Measurements from ENCODE around the gene DYNLT1. TPM values are rescaled to one million over a fixed set of nuclear protein-coding genes. Genes with fewer than 3 reads are reported as not detected.
A peak's percentile ranks its signal among the peaks of the same experiment; 100 is the strongest.

Gene DYNLT1
- total RNA-seq (100 to 1,000 TPM in 1 of 5 donors, 10 to 100 TPM in 4; 50.8 to 128 (median 59.5) TPM), total RNA-seq (23.9 to 89.7 (median 48.0) reads per million in 29 experiments)
- total RNA-seq (2013), result 47.9 TPM

GRCh38 chr6:158644231-158645063 is at the start of gene DYNLT1:
TSS of gene DYNLT1 (minus strand) at chr6:158644743. CDS start at chr6:158644708, 35 bp downstream.
- H3K4me1 Mint-ChIP-seq, result peaks cover 61 to 74% (median 67%) of the 10 kb centered on the region in 3 donors
- ATAC-seq (replicated peaks in 1 of 4), result peak; percentile 76 to 89 (median 85)
- WGBS (ENCODE audit: insufficient coverage), result under 1% methylated on average over 72 of the region's 81 CpGs
- H3K36me3 Mint-ChIP-seq, result peaks cover 14% of the 10 kb centered on the region
- peak within 1 kb of the TSS; percentile 96 to 97 for H3K27ac Mint-ChIP-seq
- Histone ChIP-seq H3K27me3 (replicated peaks in 1 of 2; ENCODE audit: control insufficient read depth in 2 of 2, extremely low read depth in 1 of 2, insufficient read depth in 2 of 2, low read length in 1 of 2) (no peaks in the 10 kb centered on the region), H3K4me1 (ENCODE audit: control insufficient read depth in 1 of 2, extremely low read depth in 1 of 2, insufficient read depth in 2 of 2, low read length in 2 of 2) (peaks cover 16 to 53% of the 10 kb centered on the region in 2 experiments), H3K27ac (ENCODE audit: low read length) (peak within 1 kb of the TSS; percentile 88), H3K36me3 (ENCODE audit: control insufficient read depth in 2 of 2, extremely low read depth in 1 of 2, insufficient read depth in 1 of 2, low read length in 1 of 2) (peaks cover 3 to 15% of the 10 kb centered on the region in 2 donors), H3K4me3 (ENCODE audit: control insufficient read depth in 1 of 2, extremely low read depth in 1 of 2, low read length in 1 of 2) (peak within 1 kb of the TSS; percentile 81 to 87), H3K9me3 (no peaks in the 10 kb centered on the region)
- POLR2A ChIA-PET, result interaction anchor here (0.5 to 4.2 kb wide), 18 partner anchors 9 to 407 kb away, joined by 3 to 47 read pairs (median 4); no protein-coding TSS in a partner anchor
- no peaks in the 10 kb centered on the region for H3K27me3 Mint-ChIP-seq
- H3K9me3 Mint-ChIP-seq, result no peaks in the 10 kb centered on the region
- peak; percentile 64 to 92 (median 80) for DNase-seq
- H3K4me3 Mint-ChIP-seq, result peak within 1 kb of the TSS; percentile 91 to 99 (median 95)
- CTCF ChIA-PET, result interaction anchor here (0.6 to 2.4 kb wide), 6 partner anchors 9 to 615 kb away, joined by 4 to 13 read pairs (median 6); no protein-coding TSS in a partner anchor

GRCh38 chr6:158688860-158689259 is 44.3 kb upstream of the DYNLT1 start:
- H3K27me3 ChIP-seq (replicated peaks in 1 of 2; ENCODE audit: control insufficient read depth in 2 of 2, extremely low read depth in 1 of 2, insufficient read depth in 2 of 2, low read length in 1 of 2), result no peaks in the 10 kb centered on the region
- H3K4me1 ChIP-seq (ENCODE audit: control insufficient read depth in 1 of 2, extremely low read depth in 1 of 2, insufficient read depth in 2 of 2, low read length in 2 of 2), result peaks cover 38 to 53% of the 10 kb centered on the region in 2 experiments
- Mint-ChIP-seq H3K4me3 (no peak overlapping the region), H3K36me3 (peaks cover 9% of the 10 kb centered on the region), H3K27me3 (no peaks in the 10 kb centered on the region), H3K4me1 (peaks cover 60 to 68% (median 65%) of the 10 kb centered on the region in 3 donors), H3K27ac (peak overlapping the region; percentile 69 to 87), H3K9me3 (no peaks in the 10 kb centered on the region)
- no peak overlapping the region for H3K4me3 ChIP-seq (ENCODE audit: control insufficient read depth in 1 of 2, extremely low read depth in 1 of 2, low read length in 1 of 2)
- DNase-seq (peak in 1 of 35 experiments; percentile 43), ATAC-seq (replicated peaks in 1 of 4) (no peak)
- H3K9me3 ChIP-seq, result no peaks in the 10 kb centered on the region
- ChIA-PET POLR2A (interaction anchor here (0.5 to 3.3 kb wide), 3 partner anchors 27 to 182 kb away, joined by 3 to 28 read pairs (median 5); partner anchors contain the start of gene SYTL3 (in 1 of the 2)), CTCF (no interaction called here)
- peaks cover 0 to 9% of the 10 kb centered on the region in 2 donors for H3K36me3 ChIP-seq (ENCODE audit: control insufficient read depth in 2 of 2, extremely low read depth in 1 of 2, insufficient read depth in 1 of 2, low read length in 1 of 2)
- WGBS (ENCODE audit: insufficient coverage), result no CpG with 5 or more reads among the region's 1 CpG
- peak overlapping the region; percentile 94 for H3K27ac ChIP-seq (ENCODE audit: low read length)

DNA sequence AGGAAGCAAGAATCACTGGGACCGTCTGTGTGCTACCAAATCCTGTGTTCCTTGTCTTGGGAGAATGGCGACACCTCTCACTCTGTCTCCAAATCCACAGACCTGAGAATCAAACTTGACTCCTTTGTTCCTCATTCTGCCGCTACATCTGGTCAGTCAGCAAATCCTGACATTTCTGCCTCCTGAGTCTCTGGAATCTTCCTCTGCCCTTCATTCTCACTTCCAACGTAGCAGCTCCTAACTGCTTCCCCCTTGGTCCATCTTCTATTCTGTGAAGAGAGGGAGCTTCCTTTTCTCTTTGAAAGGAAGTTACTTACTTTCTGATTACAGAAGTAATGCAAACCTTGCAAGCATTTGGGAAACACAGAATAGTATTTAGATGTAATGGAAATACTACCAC is 43.0 kb upstream of the DYNLT1 start:
- CTCF ChIA-PET, result interaction anchor here in 1 of 2 donors (0.7 to 1.7 kb wide), 7 partner anchors 9 to 473 kb away, joined by 3 to 9 read pairs (median 4); partner anchors contain the start of gene SYTL3
- H3K27ac Mint-ChIP-seq, result peak overlapping the region; percentile 87 to 93

DNA sequence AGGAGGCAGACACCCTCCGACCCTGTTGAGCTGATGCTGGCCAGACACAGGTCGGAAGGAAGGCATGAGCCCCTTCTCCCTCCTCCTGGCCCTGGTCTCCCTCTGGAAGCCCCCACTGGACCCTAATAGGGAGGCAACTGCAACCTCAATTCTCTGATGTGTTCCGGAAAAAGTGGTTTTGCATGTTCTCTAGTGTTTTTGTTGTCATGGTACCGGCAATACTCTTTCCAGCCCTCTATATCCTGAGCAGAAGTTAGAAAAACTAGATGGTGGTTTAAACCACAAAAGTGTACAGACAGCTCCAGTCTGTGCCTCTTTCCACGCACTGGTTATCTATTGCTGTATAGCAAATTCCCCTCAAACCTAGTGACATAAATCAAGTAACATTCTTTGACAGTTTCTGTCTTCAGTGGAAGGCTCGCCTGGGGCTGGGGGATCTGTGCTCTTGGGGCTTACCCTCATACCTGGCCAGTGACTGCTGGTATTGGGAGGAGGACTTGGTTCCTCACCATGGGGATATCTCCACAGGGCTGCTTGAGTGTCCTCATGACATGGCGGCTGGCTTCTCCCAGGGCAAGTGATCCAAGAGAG is 42.3 kb upstream of the DYNLT1 start:
- H3K36me3 ChIP-seq (ENCODE audit: control insufficient read depth in 2 of 2, extremely low read depth in 1 of 2, insufficient read depth in 1 of 2, low read length in 1 of 2), result peaks cover 0 to 13% of the 10 kb centered on the region in 2 donors
- peak overlapping the region; percentile 87 to 93 for H3K27ac Mint-ChIP-seq
- H3K27me3 Mint-ChIP-seq, result no peaks in the 10 kb centered on the region
- no peaks in the 10 kb centered on the region for H3K9me3 ChIP-seq
- 20% methylated on average over 1 of the region's 7 CpGs for WGBS (ENCODE audit: insufficient coverage)
- H3K9me3 Mint-ChIP-seq, result no peaks in the 10 kb centered on the region
- peak overlapping the region; percentile 94 for H3K27ac ChIP-seq (ENCODE audit: low read length)
- ATAC-seq (replicated peaks in 1 of 4), result peak; percentile 82 to 94 (median 93)
- peak in 33 of 35 experiments; percentile 21 to 89 (median 61) for DNase-seq
- peaks cover 23% of the 10 kb centered on the region for H3K36me3 Mint-ChIP-seq
- H3K27me3 ChIP-seq (replicated peaks in 1 of 2; ENCODE audit: control insufficient read depth in 2 of 2, extremely low read depth in 1 of 2, insufficient read depth in 2 of 2, low read length in 1 of 2), result no peaks in the 10 kb centered on the region
- H3K4me1 Mint-ChIP-seq, result peaks cover 67 to 72% (median 70%) of the 10 kb centered on the region in 3 donors
- H3K4me3 Mint-ChIP-seq, result peak overlapping the region; percentile 26 to 73 (median 28)
- peak overlapping the region; percentile 14 to 29 for H3K4me3 ChIP-seq (ENCODE audit: control insufficient read depth in 1 of 2, extremely low read depth in 1 of 2, low read length in 1 of 2)
- CTCF ChIA-PET, result interaction anchor here in 1 of 2 donors (0.5 to 1.7 kb wide), 10 partner anchors 10 to 473 kb away, joined by 3 to 9 read pairs (median 4); partner anchors contain the start of gene SYTL3
- H3K4me1 ChIP-seq (ENCODE audit: control insufficient read depth in 1 of 2, extremely low read depth in 1 of 2, insufficient read depth in 2 of 2, low read length in 2 of 2), result peaks cover 39 to 53% of the 10 kb centered on the region in 2 experiments
- POLR2A ChIA-PET, result interaction anchor here (0.6 to 3.3 kb wide), 8 partner anchors 21 to 42 kb away, joined by 3 to 28 read pairs (median 4); partner anchors contain the start of genes DYNLT1 (in 2 of the 2) and SYTL3 (in 1 of the 2)

More for the DNA sequence above, 43.0 kb upstream of the DYNLT1 start:
- POLR2A ChIA-PET, result interaction anchor here (0.9 to 3.3 kb wide), 5 partner anchors 21 to 43 kb away, joined by 3 to 28 read pairs (median 13); partner anchors contain the start of genes DYNLT1 (in 2 of the 2) and SYTL3 (in 1 of the 2)
- no peaks in the 10 kb centered on the region for H3K9me3 Mint-ChIP-seq
- no peaks in the 10 kb centered on the region for H3K9me3 ChIP-seq
- ATAC-seq (replicated peaks in 1 of 4) (no peak), DNase-seq (no peak)
- peak overlapping the region; percentile 94 for H3K27ac ChIP-seq (ENCODE audit: low read length)
- H3K4me1 Mint-ChIP-seq, result peaks cover 67 to 72% (median 70%) of the 10 kb centered on the region in 3 donors
- 88% methylated on average over 2 of the region's 4 CpGs for WGBS (ENCODE audit: insufficient coverage)
- peak overlapping the region in 1 of 3 donors; percentile 73 for H3K4me3 Mint-ChIP-seq
- no peaks in the 10 kb centered on the region for H3K27me3 Mint-ChIP-seq
- peaks cover 0 to 13% of the 10 kb centered on the region in 2 donors for H3K36me3 ChIP-seq (ENCODE audit: control insufficient read depth in 2 of 2, extremely low read depth in 1 of 2, insufficient read depth in 1 of 2, low read length in 1 of 2)
- peaks cover 39 to 53% of the 10 kb centered on the region in 2 experiments for H3K4me1 ChIP-seq (ENCODE audit: control insufficient read depth in 1 of 2, extremely low read depth in 1 of 2, insufficient read depth in 2 of 2, low read length in 2 of 2)
- no peak overlapping the region for H3K4me3 ChIP-seq (ENCODE audit: control insufficient read depth in 1 of 2, extremely low read depth in 1 of 2, low read length in 1 of 2)
- H3K27me3 ChIP-seq (replicated peaks in 1 of 2; ENCODE audit: control insufficient read depth in 2 of 2, extremely low read depth in 1 of 2, insufficient read depth in 2 of 2, low read length in 1 of 2), result no peaks in the 10 kb centered on the region
- H3K36me3 Mint-ChIP-seq, result peaks cover 21% of the 10 kb centered on the region

DNA sequence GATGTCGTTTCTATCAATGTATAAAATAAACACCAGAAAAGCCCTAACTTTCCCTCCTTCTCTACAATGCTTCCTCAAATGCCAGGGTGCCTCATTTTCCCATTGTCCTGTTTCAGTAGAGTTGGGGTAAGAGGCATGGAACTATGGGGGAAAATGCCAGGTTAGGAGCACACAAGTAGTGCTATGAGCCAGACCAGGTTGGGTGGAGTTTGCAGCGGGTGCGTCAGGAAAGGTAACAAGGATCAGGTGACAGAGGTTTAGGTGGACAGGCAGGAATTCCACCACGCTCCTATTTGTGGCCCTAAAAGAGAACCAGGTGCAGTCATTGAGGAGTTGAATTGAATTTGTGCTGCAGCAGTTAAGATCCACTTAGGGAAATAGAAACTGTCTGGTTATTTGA is 41.8 kb upstream of the DYNLT1 start:
- 90% methylated on average over 3 of the region's 4 CpGs for WGBS (ENCODE audit: insufficient coverage)
- H3K4me1 Mint-ChIP-seq, result peaks cover 67 to 71% (median 68%) of the 10 kb centered on the region in 3 donors
- POLR2A ChIA-PET, result interaction anchor here (0.6 to 3.3 kb wide), 6 partner anchors 26 to 42 kb away, joined by 3 to 28 read pairs (median 8); partner anchors contain the start of genes DYNLT1 (in 1 of the 2) and SYTL3 (in 1 of the 2)

More for the DNA sequence above, 41.8 kb upstream of the DYNLT1 start:
- Histone ChIP-seq H3K4me3 (ENCODE audit: control insufficient read depth in 1 of 2, extremely low read depth in 1 of 2, low read length in 1 of 2) (peak overlapping the region; percentile 14 to 19), H3K27me3 (replicated peaks in 1 of 2; ENCODE audit: control insufficient read depth in 2 of 2, extremely low read depth in 1 of 2, insufficient read depth in 2 of 2, low read length in 1 of 2) (no peaks in the 10 kb centered on the region), H3K4me1 (ENCODE audit: control insufficient read depth in 1 of 2, extremely low read depth in 1 of 2, insufficient read depth in 2 of 2, low read length in 2 of 2) (peaks cover 39 to 50% of the 10 kb centered on the region in 2 experiments), H3K27ac (ENCODE audit: low read length) (peak overlapping the region; percentile 94), H3K9me3 (no peaks in the 10 kb centered on the region), H3K36me3 (ENCODE audit: control insufficient read depth in 2 of 2, extremely low read depth in 1 of 2, insufficient read depth in 1 of 2, low read length in 1 of 2) (peaks cover 0 to 13% of the 10 kb centered on the region in 2 donors)
- Mint-ChIP-seq H3K27ac (peak overlapping the region; percentile 87 to 93), H3K36me3 (peaks cover 28% of the 10 kb centered on the region), H3K9me3 (no peaks in the 10 kb centered on the region), H3K27me3 (no peaks in the 10 kb centered on the region), H3K4me3 (peak overlapping the region; percentile 26 to 73 (median 34))
- ATAC-seq (replicated peaks in 1 of 4), result no peak
- CTCF ChIA-PET, result interaction anchor here in 1 of 2 donors (0.7 to 1.7 kb wide), 7 partner anchors 11 to 51 kb away, joined by 3 to 9 read pairs (median 5); partner anchors contain the start of gene SYTL3
- no peak for DNase-seq
